Thyroid gland (tissue), 4 donors: ENCODE measurements around the gene BIRC3. TPM values are rescaled to one million over a fixed set of nuclear protein-coding genes. Genes with fewer than 3 reads are reported as not detected.
"Not testable (repeated sequence)": the region's sequence is repeated elsewhere in the genome, so short reads cannot be mapped to it uniquely, and the experiment has no call there.

Experiments
- DNase-seq, 2 donors: peaks; one replicate each; pipeline ENCODE4 v3.0.0-alpha.2; 2019
- H3K27ac ChIP-seq, 3 donors: fragments of 200-600 bp; sonication (generic); 1 replicate in 2 of 3; 2 replicates in 1 of 3; pipeline ENCODE4 v1.5.1; 2016 to 2019; ENCODE audit warnings: mild to moderate bottlenecking in 1 of 3, moderate library complexity in 1 of 3
- H3K27me3 ChIP-seq: fragments of 200-600 bp; sonication (generic); one replicate; pipeline ENCODE4 v1.5.1; 2019
- H3K36me3 ChIP-seq, 2 donors: fragments of 200-600 bp; sonication (generic); one replicate each; pipeline ENCODE4 v1.5.1; 2016 to 2019
- H3K4me1 ChIP-seq, 2 donors: fragments of 200-600 bp; sonication (generic); one replicate each; pipeline ENCODE4 v1.5.1; 2017 to 2019
- H3K4me3 ChIP-seq, 3 donors: fragments of 200-600 bp; sonication (generic); replicated peaks in 1 of 3; 1 replicate in 2 of 3; 2 replicates in 1 of 3; pipeline ENCODE4 v1.5.1; 2016; ENCODE audit warnings: mild to moderate bottlenecking in 1 of 3
- H3K9me3 ChIP-seq: fragments of 200-600 bp; sonication (generic); one replicate; pipeline ENCODE4 v1.5.1; 2017
- POLR2A ChIP-seq, 2 donors: fragments of 450-650 bp; IDR thresholded peaks; one replicate each; pipeline ENCODE4 v1.6.1; 2017; ENCODE audit warnings: antibody characterized with exemption in 2 of 2, mild to moderate bottlenecking in 2 of 2, moderate library complexity in 1 of 2
- WGBS, 2 donors: methylation state at CpG; one replicate each; pipeline ENCODE4 v1.1.5; 2017; 5-methylcytosine and 5-hydroxymethylcytosine counted together
- intact Hi-C: fragments of 100-400 bp; cut with DNase I; formaldehyde crosslinking; loops from one replicate; pipeline ENCODE4 v1.15.1; 2023
- total RNA-seq, 4 donors: library from RNA; depleted of rRNA; stranded (reverse); fragments of >200 nt; gene quantifications; one replicate each; pipeline ENCODE4 v1.2.3, GENCODE V29; 2016
- TF ChIP-seq, protein P1 (sequence below), 6 experiments: fragments of 200-600 bp in 3 of 6; fragments of 450-650 bp in 3 of 6; sonication (generic) in 3 of 6; IDR thresholded peaks; one replicate each; pipeline ENCODE4 v1.5.1; 2016 to 2019; ENCODE audit warnings: antibody characterized with exemption in 6 of 6, mild to moderate bottlenecking in 2 of 6, inconsistent platforms in 1 of 6, moderate library complexity in 1 of 6

BIRC3 gene
- total RNA-seq, 4 donors from 2014 or later: 2.0 to 6.0 (median 4.1) TPM

GRCh38 chr11:102330231-102330630, 12.9 kb downstream of the BIRC3 start:
- no peaks in the 10 kb centered on the region for H3K27me3 ChIP-seq
- peaks cover 0 to 3% of the 10 kb centered on the region in 2 donors for H3K36me3 ChIP-seq
- H3K9me3 ChIP-seq: no peaks in the 10 kb centered on the region
- no peak for TF ChIP-seq POLR2A (IDR thresholded peaks at IDR 0.05)
- TF ChIP-seq, protein P1, sequence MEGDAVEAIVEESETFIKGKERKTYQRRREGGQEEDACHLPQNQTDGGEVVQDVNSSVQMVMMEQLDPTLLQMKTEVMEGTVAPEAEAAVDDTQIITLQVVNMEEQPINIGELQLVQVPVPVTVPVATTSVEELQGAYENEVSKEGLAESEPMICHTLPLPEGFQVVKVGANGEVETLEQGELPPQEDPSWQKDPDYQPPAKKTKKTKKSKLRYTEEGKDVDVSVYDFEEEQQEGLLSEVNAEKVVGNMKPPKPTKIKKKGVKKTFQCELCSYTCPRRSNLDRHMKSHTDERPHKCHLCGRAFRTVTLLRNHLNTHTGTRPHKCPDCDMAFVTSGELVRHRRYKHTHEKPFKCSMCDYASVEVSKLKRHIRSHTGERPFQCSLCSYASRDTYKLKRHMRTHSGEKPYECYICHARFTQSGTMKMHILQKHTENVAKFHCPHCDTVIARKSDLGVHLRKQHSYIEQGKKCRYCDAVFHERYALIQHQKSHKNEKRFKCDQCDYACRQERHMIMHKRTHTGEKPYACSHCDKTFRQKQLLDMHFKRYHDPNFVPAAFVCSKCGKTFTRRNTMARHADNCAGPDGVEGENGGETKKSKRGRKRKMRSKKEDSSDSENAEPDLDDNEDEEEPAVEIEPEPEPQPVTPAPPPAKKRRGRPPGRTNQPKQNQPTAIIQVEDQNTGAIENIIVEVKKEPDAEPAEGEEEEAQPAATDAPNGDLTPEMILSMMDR (IDR thresholded peaks at IDR 0.05): no peak
- no peak for DNase-seq
- H3K27ac ChIP-seq: no peak overlapping the region
- intact Hi-C loops: no loop called here
- H3K4me1 ChIP-seq: no peaks in the 10 kb centered on the region
- H3K4me3 ChIP-seq: no peak overlapping the region

DNA sequence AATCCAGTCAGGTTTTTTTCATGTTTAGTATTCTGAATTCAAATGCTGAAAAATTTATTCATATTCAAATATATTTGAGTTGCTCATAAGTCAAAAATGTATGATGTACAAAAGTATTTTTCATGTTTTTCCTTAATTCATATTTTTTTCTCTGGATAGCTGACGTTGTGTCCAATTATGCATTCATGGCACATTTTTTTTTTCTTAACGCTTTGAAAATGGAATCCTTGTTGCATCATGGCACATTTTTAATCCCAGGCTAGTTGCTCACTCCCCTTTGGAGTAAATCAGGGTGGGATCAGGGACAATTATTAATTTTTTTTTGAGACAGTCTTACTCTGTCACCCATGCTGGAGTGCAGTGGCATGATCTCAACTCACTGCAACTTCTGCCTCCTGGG, 14.1 kb downstream of the BIRC3 start:
- no peaks in the 10 kb centered on the region for H3K9me3 ChIP-seq
- 91 to 92% methylated on average over 2 of the region's 2 CpGs for WGBS, 2 donors
- H3K4me3 ChIP-seq: no peak overlapping the region
- no peak overlapping the region for H3K27ac ChIP-seq
- no peak for DNase-seq
- H3K36me3 ChIP-seq: peaks cover 0 to 3% of the 10 kb centered on the region in 2 donors
- H3K4me1 ChIP-seq: no peaks in the 10 kb centered on the region
- intact Hi-C loops: no loop called here
- H3K27me3 ChIP-seq: no peaks in the 10 kb centered on the region
- TF ChIP-seq POLR2A (IDR thresholded peaks at IDR 0.05): no peak
- TF ChIP-seq, protein P1 (IDR thresholded peaks at IDR 0.05): no peak

DNA sequence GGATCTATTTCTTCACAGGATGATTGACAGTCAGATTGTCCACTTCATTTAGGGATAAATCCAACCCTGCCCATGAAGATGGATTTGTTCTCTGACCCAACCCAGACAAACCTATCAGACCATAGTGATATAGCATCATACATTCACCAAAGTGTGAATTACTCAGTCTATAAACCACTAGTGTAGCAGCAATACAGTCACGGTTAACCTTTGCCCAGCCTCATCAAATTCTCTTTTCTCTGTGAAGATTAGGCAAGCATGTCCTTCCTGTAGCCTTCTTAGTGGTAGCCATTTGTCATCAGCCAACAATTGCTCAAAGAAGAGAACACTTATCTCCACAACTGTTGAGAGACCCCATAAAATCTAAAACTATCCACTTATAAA, 15.3 kb downstream of the BIRC3 start:
- intact Hi-C loops: no loop called here
- H3K4me3 ChIP-seq: no peak overlapping the region
- 84 to 100% methylated on average over 1 of the region's 1 CpG for WGBS, 2 donors
- no peak for DNase-seq
- no peak overlapping the region for H3K27ac ChIP-seq
- H3K9me3 ChIP-seq: no peaks in the 10 kb centered on the region
- H3K27me3 ChIP-seq: no peaks in the 10 kb centered on the region
- TF ChIP-seq, protein P1 (IDR thresholded peaks at IDR 0.05): no peak
- no peak for TF ChIP-seq POLR2A (IDR thresholded peaks at IDR 0.05)
- peaks cover 0 to 3% of the 10 kb centered on the region in 2 donors for H3K36me3 ChIP-seq
- no peaks in the 10 kb centered on the region for H3K4me1 ChIP-seq

DNA sequence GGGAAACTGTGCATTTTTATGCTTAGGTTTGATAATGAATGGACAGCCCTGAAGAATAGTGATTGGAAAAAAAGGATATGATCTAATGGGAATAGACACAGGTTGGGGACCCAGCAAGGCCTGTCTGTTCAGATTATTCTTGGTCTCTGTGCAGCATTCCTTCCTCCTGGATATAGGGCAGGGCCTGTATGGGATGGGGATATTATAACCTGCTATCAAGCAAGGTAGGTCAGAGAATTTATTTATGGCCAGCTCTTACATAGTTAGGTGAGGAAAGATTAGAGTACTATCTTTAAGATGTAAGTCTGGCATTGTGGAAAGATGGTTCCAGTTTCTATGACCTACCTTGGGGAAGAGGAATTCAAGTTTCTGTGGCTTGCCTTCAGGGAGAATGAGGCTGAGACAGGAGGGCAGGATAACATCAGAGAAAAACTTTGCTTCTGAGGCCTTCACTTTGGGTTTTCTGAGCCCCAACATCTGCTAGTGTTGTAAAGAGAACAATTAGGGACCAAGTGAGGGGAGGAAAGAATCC, 21.3 kb downstream of the BIRC3 start:
- Histone ChIP-seq H3K4me1 (no peaks in the 10 kb centered on the region), H3K4me3 (no peak overlapping the region), H3K36me3 (no peaks in the 10 kb centered on the region), H3K9me3 (no peaks in the 10 kb centered on the region), H3K27ac (no peak overlapping the region), H3K27me3 (no peaks in the 10 kb centered on the region)
- DNase-seq: no peak
- intact Hi-C loops: loop anchor here (5.0 kb wide), 1 partner anchor 159 kb away; no protein-coding TSS in a partner anchor
- TF ChIP-seq POLR2A (IDR thresholded peaks at IDR 0.05): no peak
- TF ChIP-seq, protein P1 (IDR thresholded peaks at IDR 0.05): no peak

- H3K27ac ChIP-seq, H3K4me1 ChIP-seq, H3K9me3 ChIP-seq, H3K27me3 ChIP-seq, H3K4me3 ChIP-seq, H3K36me3 ChIP-seq, DNase-seq: not testable (repeated sequence)
- 83 to 87% methylated on average over 7 of the region's 7 CpGs for WGBS, 2 donors
- intact Hi-C loops: loop anchor here (5.0 to 10.0 kb wide), 4 partner anchors 53 to 323 kb away; no protein-coding TSS in a partner anchor
These were observed 24.0 kb downstream of the BIRC3 start for GRCh38 chr11:102341311-102341710.
